Lung microvascular endothelial cell (primary cell): ENCODE data around the gene DLX5. TPM values are rescaled to one million over a fixed set of nuclear protein-coding genes. Genes with fewer than 3 reads are reported as not detected.

Experiments
- DNase-seq, 2 donors: peaks; one replicate each; pipeline versions ENCODE4 v3.0.0 to v3.0.0-alpha.2; 2010; ENCODE audit warnings: low read depth in 2 of 2
- total RNA-seq: library from RNA; depleted of rRNA; stranded (reverse); fragments of >200 nt; gene quantifications from 2 replicates; pipeline ENCODE4 v1.2.1, GENCODE V29; 2014

The DLX5 gene
- total RNA-seq, 1 donor from 2014 or later = not detected

- no peak for DNase-seq
Measured at GRCh38 chr7:96992192-96993005, 32.2 kb downstream of the DLX5 start.

GRCh38 chr7:96991546-96992191, 33.0 kb downstream of the DLX5 start:
- no peak for DNase-seq

- DNase-seq = no peak
Measured at GRCh38 chr7:96989859-96990317, 34.7 kb downstream of the DLX5 start.

GRCh38 chr7:96989241-96989858, 35.3 kb downstream of the DLX5 start:
- DNase-seq = no peak

- no peak for DNase-seq
Measured at GRCh38 chr7:96987719-96988118, 36.9 kb downstream of the DLX5 start.

GRCh38 chr7:96986901-96987300, 37.7 kb downstream of the DLX5 start:
- DNase-seq = no peak

GRCh38 chr7:96985992-96986391, 38.6 kb downstream of the DLX5 start:
- DNase-seq = no peak

GRCh38 chr7:96982586-96982985, 42.0 kb downstream of the DLX5 start:
- no peak for DNase-seq

GRCh38 chr7:96979551-96980276, 44.9 kb downstream of the DLX5 start:
- DNase-seq = no peak

- DNase-seq = no peak
Measured at GRCh38 chr7:96977445-96977844, 47.2 kb downstream of the DLX5 start.

- no peak for DNase-seq
Measured at GRCh38 chr7:96976106-96976505, 48.5 kb downstream of the DLX5 start.

GRCh38 chr7:96973986-96974385, 50.6 kb downstream of the DLX5 start:
- DNase-seq = no peak

GRCh38 chr7:96970739-96971138, 53.9 kb downstream of the DLX5 start:
- no peak for DNase-seq

Other genes with a start within 250 kb of the DLX5 start
- not detected in 2 replicates for gene DLX6, start 19.3 kb downstream of the DLX5 start, total RNA-seq
- 1.6 and 3.3 TPM in 2 replicates for gene SDHAF3, start 92.9 kb upstream of the DLX5 start, total RNA-seq